HFFc6 (cell line): ENCODE measurements around the gene FBXO27. TPM values are rescaled to one million over a fixed set of nuclear protein-coding genes. Genes with fewer than 3 reads are reported as not detected.

Source experiments
- DNase-seq: peaks from one replicate; pipeline ENCODE4 v3.0.0-alpha.2; 2018
- H3K27ac Mint-ChIP-seq: 2 replicates; pipeline ENCODE4 v1.8.0; 2020; ENCODE audit warnings: mild to moderate bottlenecking, mixed read lengths
- H3K27me3 Mint-ChIP-seq: 2 replicates; pipeline ENCODE4 v1.8.0; 2021; ENCODE audit warnings: mild to moderate bottlenecking, moderate library complexity, mixed read lengths; ENCODE audit not compliant: insufficient read depth
- H3K36me3 Mint-ChIP-seq: 2 replicates; pipeline ENCODE4 v1.8.0; 2021; ENCODE audit warnings: low read depth, mixed read lengths
- H3K4me1 Mint-ChIP-seq: 2 replicates; pipeline ENCODE4 v1.8.0; 2020; ENCODE audit warnings: low read depth, mixed read lengths
- H3K4me3 Mint-ChIP-seq: 2 replicates; pipeline ENCODE4 v1.8.0; 2020; ENCODE audit warnings: mild to moderate bottlenecking, moderate library complexity, mixed read lengths
- H3K9me3 Mint-ChIP-seq: 2 replicates; pipeline ENCODE4 v1.8.0; 2020; ENCODE audit warnings: mild to moderate bottlenecking, mixed read lengths
- total RNA-seq, 6 experiments: library from RNA; stranded (reverse); fragmentation: NEBNext Ultra II Directional; extraction: Animal tissue kit (Norgen Biotek cat#: 25700); gene quantifications; 2 replicates in 1 of 6; 3 replicates in 5 of 6; pipeline ENCODE4 v1.2.3, GENCODE V29; 2021
- TF ChIP-seq, protein P1 (sequence below): fragments of 200-600 bp; sonication (generic); IDR thresholded peaks from 2 replicates; pipeline ENCODE4 v1.5.0; 2021; ENCODE audit warnings: antibody characterized with exemption, mild to moderate bottlenecking

Gene FBXO27
- total RNA-seq, 6 experiments from 2014 or later, result 0.47 to 2.2 (median 0.90) TPM

DNA sequence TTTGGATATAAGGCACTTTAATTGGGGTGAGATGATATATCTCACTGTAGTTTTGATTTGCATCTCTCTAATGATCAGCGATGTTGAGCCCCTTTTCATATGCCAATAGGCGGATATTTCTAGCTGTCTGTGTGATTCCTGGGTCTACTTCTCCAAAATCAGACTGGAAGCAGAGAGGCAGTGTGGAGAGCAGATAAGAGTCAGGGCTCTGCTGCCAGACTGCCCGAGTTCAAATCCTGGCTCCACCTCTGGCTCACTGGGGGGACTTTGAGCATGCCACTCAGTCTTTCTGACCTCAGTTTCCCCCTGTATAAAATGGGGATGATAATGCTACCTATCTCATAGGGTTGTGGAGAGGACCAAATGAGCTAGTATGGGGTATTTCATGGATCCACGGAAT, 27.8 kb upstream of the FBXO27 start:
- Mint-ChIP-seq H3K27me3 (peaks cover 20% of the 10 kb centered on the region), H3K4me1 (peaks cover 6% of the 10 kb centered on the region), H3K27ac (no peak overlapping the region), H3K9me3 (no peaks in the 10 kb centered on the region; the same call in 1 of the 2 replicates), H3K36me3 (no peaks in the 10 kb centered on the region), H3K4me3 (no peak overlapping the region)
- TF ChIP-seq, protein P1, sequence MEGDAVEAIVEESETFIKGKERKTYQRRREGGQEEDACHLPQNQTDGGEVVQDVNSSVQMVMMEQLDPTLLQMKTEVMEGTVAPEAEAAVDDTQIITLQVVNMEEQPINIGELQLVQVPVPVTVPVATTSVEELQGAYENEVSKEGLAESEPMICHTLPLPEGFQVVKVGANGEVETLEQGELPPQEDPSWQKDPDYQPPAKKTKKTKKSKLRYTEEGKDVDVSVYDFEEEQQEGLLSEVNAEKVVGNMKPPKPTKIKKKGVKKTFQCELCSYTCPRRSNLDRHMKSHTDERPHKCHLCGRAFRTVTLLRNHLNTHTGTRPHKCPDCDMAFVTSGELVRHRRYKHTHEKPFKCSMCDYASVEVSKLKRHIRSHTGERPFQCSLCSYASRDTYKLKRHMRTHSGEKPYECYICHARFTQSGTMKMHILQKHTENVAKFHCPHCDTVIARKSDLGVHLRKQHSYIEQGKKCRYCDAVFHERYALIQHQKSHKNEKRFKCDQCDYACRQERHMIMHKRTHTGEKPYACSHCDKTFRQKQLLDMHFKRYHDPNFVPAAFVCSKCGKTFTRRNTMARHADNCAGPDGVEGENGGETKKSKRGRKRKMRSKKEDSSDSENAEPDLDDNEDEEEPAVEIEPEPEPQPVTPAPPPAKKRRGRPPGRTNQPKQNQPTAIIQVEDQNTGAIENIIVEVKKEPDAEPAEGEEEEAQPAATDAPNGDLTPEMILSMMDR, result no peak
- no peak for DNase-seq

DNA sequence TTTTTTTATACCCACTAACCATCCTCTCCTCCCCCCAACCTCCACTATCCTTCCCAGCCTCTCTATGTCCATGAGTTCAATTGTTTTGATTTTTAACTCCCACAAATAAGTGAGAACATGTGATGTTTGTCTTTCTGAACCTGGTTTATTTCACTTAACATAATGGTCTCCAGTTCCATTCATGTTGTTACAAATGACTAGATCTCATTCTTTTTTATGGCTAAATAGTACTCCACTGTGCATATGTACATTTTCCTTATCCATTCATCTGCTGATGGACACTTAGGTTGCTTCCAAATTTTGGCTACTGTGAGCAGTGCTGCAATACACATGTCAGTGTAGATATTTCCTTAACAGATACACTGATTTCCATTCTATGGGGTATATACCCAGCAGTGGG, 27.0 kb upstream of the FBXO27 start:
- H3K27ac Mint-ChIP-seq, result no peak overlapping the region
- H3K27me3 Mint-ChIP-seq, result peaks cover 21% of the 10 kb centered on the region
- no peak overlapping the region for H3K4me3 Mint-ChIP-seq
- H3K9me3 Mint-ChIP-seq, result no peaks in the 10 kb centered on the region; the same call in 1 of the 2 replicates
- no peak for DNase-seq
- 0 out of 2 replicates have a peak, but pooled peaks cover 4% of the 10 kb centered on the region for H3K36me3 Mint-ChIP-seq
- TF ChIP-seq, protein P1, result no peak
- peaks cover 6% of the 10 kb centered on the region for H3K4me1 Mint-ChIP-seq

DNA sequence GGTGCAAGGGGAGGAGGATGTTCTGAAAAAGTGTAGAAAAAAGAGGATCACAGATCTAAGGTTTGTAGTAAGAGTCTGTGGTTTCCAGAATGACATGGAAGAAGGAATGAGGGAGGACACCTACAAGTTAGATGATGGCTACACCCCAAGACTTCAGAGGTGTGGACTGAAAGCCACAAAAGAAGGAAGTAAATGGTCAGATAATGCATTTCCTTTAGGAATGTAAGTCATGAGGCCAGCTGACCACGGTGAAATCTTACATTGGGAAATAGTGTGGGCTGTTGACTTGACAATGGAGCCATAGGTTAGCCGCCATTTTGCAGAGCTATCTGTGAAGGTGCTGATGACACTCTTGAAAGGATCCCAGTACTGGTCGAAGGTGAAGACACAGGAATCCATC, 25.3 kb upstream of the FBXO27 start:
- DNase-seq, result no peak
- H3K4me3 Mint-ChIP-seq, result no peak overlapping the region
- TF ChIP-seq, protein P1, result no peak
- H3K36me3 Mint-ChIP-seq, result 0 out of 2 replicates have a peak, but pooled peaks cover 4% of the 10 kb centered on the region
- no peaks in the 10 kb centered on the region; the same call in 1 of the 2 replicates for H3K9me3 Mint-ChIP-seq
- peaks cover 6% of the 10 kb centered on the region for H3K4me1 Mint-ChIP-seq
- no peak overlapping the region for H3K27ac Mint-ChIP-seq
- H3K27me3 Mint-ChIP-seq, result peaks cover 22% of the 10 kb centered on the region

DNA sequence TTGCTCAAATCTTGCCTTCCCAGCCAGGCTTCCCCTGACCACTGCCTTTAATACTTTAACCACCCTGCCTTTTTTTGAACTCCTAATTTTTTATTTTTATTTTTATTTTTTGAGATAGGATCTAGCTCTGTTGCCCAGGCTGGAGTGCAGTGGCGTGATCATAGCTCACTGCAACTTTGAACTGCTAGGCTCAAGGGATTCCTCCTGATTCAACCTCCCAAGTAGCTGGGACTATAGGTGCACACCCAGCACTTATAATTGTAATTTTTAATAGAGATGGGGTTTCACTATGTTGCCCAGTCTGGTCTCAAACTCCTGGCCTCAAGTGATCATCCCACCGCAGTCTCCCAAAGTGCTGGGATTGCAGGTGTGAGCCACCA, 21.7 kb upstream of the FBXO27 start:
- H3K4me1 Mint-ChIP-seq, result no peaks in the 10 kb centered on the region
- no peak overlapping the region for H3K27ac Mint-ChIP-seq
- H3K4me3 Mint-ChIP-seq, result no peak overlapping the region
- TF ChIP-seq, protein P1, result no peak
- 0 out of 2 replicates have a peak, but pooled peaks cover 4% of the 10 kb centered on the region for H3K36me3 Mint-ChIP-seq
- no peak for DNase-seq
- H3K9me3 Mint-ChIP-seq, result no peaks in the 10 kb centered on the region; the same call in 1 of the 2 replicates
- peaks cover 15% of the 10 kb centered on the region for H3K27me3 Mint-ChIP-seq

DNA sequence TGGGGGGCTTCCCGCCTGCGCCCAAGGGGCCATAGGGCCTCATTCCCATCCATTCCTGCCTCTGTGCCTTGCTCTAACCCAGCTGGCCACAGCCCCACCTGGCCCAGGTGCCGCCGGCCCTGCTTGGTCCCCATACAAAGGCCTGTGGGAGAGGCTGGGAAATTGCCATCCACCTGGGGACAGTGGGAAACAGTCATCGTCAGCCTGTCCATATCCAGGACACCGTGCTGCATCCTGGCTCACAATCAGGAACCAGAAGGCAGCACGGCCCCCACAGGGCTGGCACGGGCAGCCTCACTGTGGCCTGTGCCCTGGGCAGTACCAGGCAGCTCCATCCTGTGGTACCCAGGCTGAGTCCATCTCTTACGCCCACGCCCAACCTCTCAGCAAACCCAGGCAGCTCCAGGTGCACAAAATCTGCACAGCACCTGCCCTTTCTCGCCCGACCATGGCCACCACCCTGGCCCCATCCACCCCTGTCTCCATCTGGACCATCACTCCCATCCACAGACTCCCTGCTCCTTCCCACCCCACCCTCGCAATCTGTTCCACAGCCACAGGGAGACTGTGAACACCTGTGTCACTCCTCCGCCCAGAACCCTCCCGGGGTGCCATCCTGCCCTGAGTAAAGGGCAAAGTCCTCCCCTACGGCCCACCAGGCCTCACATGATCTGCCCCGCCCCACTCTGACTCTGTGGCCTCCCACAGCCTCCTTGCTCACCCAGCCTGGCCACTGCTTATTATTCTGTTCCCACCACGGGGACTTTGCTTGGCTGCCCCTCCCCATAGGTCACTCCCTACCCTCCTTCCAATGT, 21.1 kb upstream of the FBXO27 start:
- no peak overlapping the region for H3K4me3 Mint-ChIP-seq
- DNase-seq, result no peak
- peaks cover 21% of the 10 kb centered on the region for H3K27me3 Mint-ChIP-seq
- TF ChIP-seq, protein P1, result no peak
- H3K9me3 Mint-ChIP-seq, result no peaks in the 10 kb centered on the region; the same call in 1 of the 2 replicates
- H3K36me3 Mint-ChIP-seq, result 0 out of 2 replicates have a peak, but pooled peaks cover 4% of the 10 kb centered on the region
- no peaks in the 10 kb centered on the region for H3K4me1 Mint-ChIP-seq
- no peak overlapping the region for H3K27ac Mint-ChIP-seq
